ENCODE data around the gene OR2T10.
"Not testable (repeated sequence)": the region's sequence is repeated elsewhere in the genome, so short reads cannot be mapped to it uniquely, and the experiment has no call there.

The OR2T10 gene

GRCh38 chr1:248592655-248593054, 4.8 kb downstream of the OR2T10 start:
- no peak for DNase-seq (ENCODE audit: low spot score)
- no peak for ATAC-seq (ENCODE audit: low read depth)
- H3K36me3 ChIP-seq (ENCODE audit: low read depth), result no peaks in the 10 kb centered on the region
- no peak overlapping the region for H3K4me3 ChIP-seq (ENCODE audit: severe bottlenecking)
- H3K27ac ChIP-seq (ENCODE audit: poor library complexity, severe bottlenecking), result no peak overlapping the region
- H3K4me1 ChIP-seq (ENCODE audit: insufficient read depth, poor library complexity, severe bottlenecking), result no peaks in the 10 kb centered on the region
- no peak for TF ChIP-seq CTCF (IDR thresholded peaks at IDR 0.05; ENCODE audit: poor library complexity, severe bottlenecking)
- no peaks in the 10 kb centered on the region for H3K9me3 ChIP-seq (ENCODE audit: severe bottlenecking)
- H3K27me3 ChIP-seq (ENCODE audit: insufficient read depth, poor library complexity, severe bottlenecking), result no peaks in the 10 kb centered on the region

DNA sequence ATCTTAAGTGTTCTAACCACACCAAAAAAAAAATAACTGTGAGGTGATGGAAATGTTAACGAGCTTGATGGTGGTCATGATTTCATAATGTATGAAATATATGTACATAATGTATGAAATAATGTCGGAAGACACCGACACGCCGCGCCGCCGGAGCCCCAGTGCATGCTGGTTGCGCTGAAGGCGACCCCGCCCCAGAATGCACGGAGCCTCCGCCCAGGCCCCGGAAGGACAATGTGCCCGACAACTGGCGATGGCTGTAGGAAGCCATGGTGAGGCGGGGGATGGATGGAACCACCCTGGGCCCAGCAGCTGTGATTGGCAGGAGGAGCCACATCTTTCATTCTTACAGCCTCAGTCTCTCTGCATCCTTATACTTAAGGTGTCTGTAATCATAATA, 7.4 kb downstream of the OR2T10 start:
- H3K4me3 ChIP-seq (ENCODE audit: severe bottlenecking), result no peak overlapping the region
- no peak overlapping the region for H3K27ac ChIP-seq (ENCODE audit: poor library complexity, severe bottlenecking)
- TF ChIP-seq CTCF (IDR thresholded peaks at IDR 0.05; ENCODE audit: poor library complexity, severe bottlenecking), result no peak
- ATAC-seq (ENCODE audit: low read depth) (no peak), DNase-seq (ENCODE audit: low spot score) (no peak)
- no peaks in the 10 kb centered on the region for H3K4me1 ChIP-seq (ENCODE audit: insufficient read depth, poor library complexity, severe bottlenecking)
- H3K27me3 ChIP-seq (ENCODE audit: insufficient read depth, poor library complexity, severe bottlenecking), result no peaks in the 10 kb centered on the region
- no peaks in the 10 kb centered on the region for H3K36me3 ChIP-seq (ENCODE audit: low read depth)
- no peaks in the 10 kb centered on the region for H3K9me3 ChIP-seq (ENCODE audit: severe bottlenecking)

GRCh38 chr1:248589334-248589733, 8.2 kb downstream of the OR2T10 start:
- H3K27ac ChIP-seq (ENCODE audit: poor library complexity, severe bottlenecking), result no peak overlapping the region
- no peak overlapping the region for H3K4me3 ChIP-seq (ENCODE audit: severe bottlenecking)
- no peaks in the 10 kb centered on the region for H3K9me3 ChIP-seq (ENCODE audit: severe bottlenecking)
- H3K27me3 ChIP-seq (ENCODE audit: insufficient read depth, poor library complexity, severe bottlenecking), result no peaks in the 10 kb centered on the region
- ATAC-seq (ENCODE audit: low read depth) (no peak), DNase-seq (ENCODE audit: low spot score) (no peak)
- no peaks in the 10 kb centered on the region for H3K36me3 ChIP-seq (ENCODE audit: low read depth)
- H3K4me1 ChIP-seq (ENCODE audit: insufficient read depth, poor library complexity, severe bottlenecking), result no peaks in the 10 kb centered on the region
- TF ChIP-seq CTCF (IDR thresholded peaks at IDR 0.05; ENCODE audit: poor library complexity, severe bottlenecking), result no peak

GRCh38 chr1:248585266-248585665, 12.2 kb downstream of the OR2T10 start:
- H3K4me3 ChIP-seq (ENCODE audit: severe bottlenecking), result no peak overlapping the region
- no peak for TF ChIP-seq CTCF (IDR thresholded peaks at IDR 0.05; ENCODE audit: poor library complexity, severe bottlenecking)
- no peak overlapping the region for H3K27ac ChIP-seq (ENCODE audit: poor library complexity, severe bottlenecking)
- no peaks in the 10 kb centered on the region for H3K4me1 ChIP-seq (ENCODE audit: insufficient read depth, poor library complexity, severe bottlenecking)
- H3K27me3 ChIP-seq (ENCODE audit: insufficient read depth, poor library complexity, severe bottlenecking), result no peaks in the 10 kb centered on the region
- DNase-seq (ENCODE audit: low spot score) (no peak), ATAC-seq (ENCODE audit: low read depth) (no peak)
- no peaks in the 10 kb centered on the region for H3K36me3 ChIP-seq (ENCODE audit: low read depth)
- H3K9me3 ChIP-seq (ENCODE audit: severe bottlenecking), result no peaks in the 10 kb centered on the region

- Histone ChIP-seq H3K4me3 (ENCODE audit: severe bottlenecking) (no peak overlapping the region), H3K4me1 (ENCODE audit: insufficient read depth, poor library complexity, severe bottlenecking) (no peaks in the 10 kb centered on the region), H3K27ac (ENCODE audit: poor library complexity, severe bottlenecking) (no peak overlapping the region), H3K36me3 (ENCODE audit: low read depth) (no peaks in the 10 kb centered on the region), H3K27me3 (ENCODE audit: insufficient read depth, poor library complexity, severe bottlenecking) (no peaks in the 10 kb centered on the region), H3K9me3 (ENCODE audit: severe bottlenecking) (no peaks in the 10 kb centered on the region)
- ATAC-seq (ENCODE audit: low read depth), result no peak
- DNase-seq (ENCODE audit: low spot score), result no peak
- TF ChIP-seq CTCF (IDR thresholded peaks at IDR 0.05; ENCODE audit: poor library complexity, severe bottlenecking), result no peak
These were observed 21.1 kb downstream of the OR2T10 start for GRCh38 chr1:248576260-248576980.

DNA sequence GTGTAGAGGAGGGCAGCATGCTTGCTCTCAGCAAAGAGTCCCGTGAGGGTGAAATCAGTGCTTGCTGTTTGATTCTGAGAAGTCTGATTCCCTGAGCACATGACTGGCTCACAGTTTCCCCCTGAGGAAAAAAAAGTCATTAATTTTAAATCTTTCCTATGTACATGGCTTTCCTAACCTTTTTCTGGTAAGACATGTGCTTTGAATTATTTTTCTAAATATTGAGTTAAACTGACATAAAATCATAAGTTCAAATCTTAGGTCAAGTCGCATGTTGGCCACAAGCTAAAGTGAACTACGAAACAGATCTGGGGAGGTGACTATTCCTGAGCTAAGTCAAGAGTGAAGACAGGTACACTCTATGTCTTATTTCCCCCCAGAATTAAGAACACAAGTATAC, 22.8 kb downstream of the OR2T10 start, which contains the start of gene OR2T34:
Gene OR2T34 (minus strand): TSS at position 101 of the 400 bp plus-strand sequence. CDS start 0 bp downstream, at position 101.
- not testable (repeated sequence) for ATAC-seq (ENCODE audit: low read depth); H3K4me1 ChIP-seq (ENCODE audit: insufficient read depth, poor library complexity, severe bottlenecking); H3K9me3 ChIP-seq (ENCODE audit: severe bottlenecking); H3K36me3 ChIP-seq (ENCODE audit: low read depth); H3K4me3 ChIP-seq (ENCODE audit: severe bottlenecking); H3K27ac ChIP-seq (ENCODE audit: poor library complexity, severe bottlenecking); H3K27me3 ChIP-seq (ENCODE audit: insufficient read depth, poor library complexity, severe bottlenecking); DNase-seq (ENCODE audit: low spot score)

DNA sequence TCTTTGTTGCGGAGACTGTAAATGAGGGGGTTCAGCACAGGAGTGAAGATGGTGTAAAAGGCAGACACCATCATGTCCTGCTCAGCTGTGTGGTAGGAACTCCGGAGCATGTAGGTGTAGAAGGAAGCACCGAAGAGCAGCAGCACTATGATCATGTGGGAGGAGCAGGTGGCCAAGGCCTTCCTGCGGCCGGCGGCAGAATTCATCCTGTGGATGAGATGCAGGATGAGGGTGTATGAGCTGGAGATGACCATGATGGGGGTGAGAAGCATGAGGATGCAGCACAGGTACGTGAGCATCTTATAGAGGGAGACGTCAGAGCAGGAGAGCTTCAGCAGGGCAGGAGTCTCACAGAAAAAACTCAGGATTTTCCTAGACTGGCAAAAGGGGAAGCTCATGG, 23.6 kb downstream of the OR2T10 start:
- ATAC-seq (ENCODE audit: low read depth); H3K4me1 ChIP-seq (ENCODE audit: insufficient read depth, poor library complexity, severe bottlenecking): not testable (repeated sequence)

More for the DNA sequence above, 23.6 kb downstream of the OR2T10 start:
- not testable (repeated sequence) for H3K27ac ChIP-seq (ENCODE audit: poor library complexity, severe bottlenecking); H3K27me3 ChIP-seq (ENCODE audit: insufficient read depth, poor library complexity, severe bottlenecking); H3K4me3 ChIP-seq (ENCODE audit: severe bottlenecking); DNase-seq (ENCODE audit: low spot score); H3K9me3 ChIP-seq (ENCODE audit: severe bottlenecking); H3K36me3 ChIP-seq (ENCODE audit: low read depth)

Data from RWPE2 (cell line).